Testis (tissue), 2 donors: ENCODE data around the gene ANKRD40CL.

Source experiments
- CTCF ChIP-seq, 3 experiments: fragments of 450-650 bp in 2 of 3; fragments of 200-600 bp in 1 of 3; sonication (generic) in 1 of 3; IDR thresholded peaks; one replicate each; pipeline ENCODE4 v1.5.1; 2016 to 2019; ENCODE audit warnings: antibody characterized with exemption in 3 of 3, mild to moderate bottlenecking in 2 of 3, moderate library complexity in 1 of 3
- POLR2A ChIP-seq: fragments of 450-650 bp; IDR thresholded peaks from one replicate; pipeline ENCODE4 v1.6.1; 2017; ENCODE audit warnings: antibody characterized with exemption, mild to moderate bottlenecking, moderate library complexity

DNA sequence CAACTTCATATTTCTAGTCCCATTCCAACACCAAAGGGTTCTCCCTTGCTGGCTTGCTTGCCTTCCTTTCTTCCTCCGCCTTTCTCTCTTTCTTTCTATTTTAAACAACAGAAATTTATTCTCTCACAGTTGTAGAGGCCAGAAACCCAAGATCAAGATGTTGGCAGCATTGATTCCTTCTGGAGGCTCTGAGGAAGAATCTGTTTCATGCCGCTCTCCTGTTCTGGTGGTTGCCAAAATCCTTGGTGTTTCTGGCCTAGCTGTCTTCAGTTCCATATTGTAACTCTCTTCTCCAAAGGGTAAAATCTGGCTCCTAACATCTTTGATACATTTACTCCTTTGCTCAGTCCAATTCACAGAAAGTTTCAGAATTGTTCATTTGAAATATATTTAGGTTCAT lies 3.0 kb upstream of the ANKRD40CL start:
- TF ChIP-seq CTCF (IDR thresholded peaks at IDR 0.05) (no peak), POLR2A (no peak)
